ENCODE measurements around the gene TAF11L12.
"Not testable (repeated sequence)": the region's sequence is repeated elsewhere in the genome, so short reads cannot be mapped to it uniquely, and the experiment has no call there.

Gene TAF11L12

GRCh38 chr5:17610092-17610491 is at the start of gene TAF11L12:
TSS of gene TAF11L12 (plus strand) at chr5:17610392.
- DNase-seq (ENCODE audit: low spot score), result not testable (repeated sequence)

GRCh38 chr5:17585658-17586057 is 24.5 kb upstream of the TAF11L12 start, which contains the start of gene TAF11L7:
TSS of gene TAF11L7 (minus strand) at chr5:17585758.
- not testable (repeated sequence) for DNase-seq (ENCODE audit: low spot score)

DNA sequence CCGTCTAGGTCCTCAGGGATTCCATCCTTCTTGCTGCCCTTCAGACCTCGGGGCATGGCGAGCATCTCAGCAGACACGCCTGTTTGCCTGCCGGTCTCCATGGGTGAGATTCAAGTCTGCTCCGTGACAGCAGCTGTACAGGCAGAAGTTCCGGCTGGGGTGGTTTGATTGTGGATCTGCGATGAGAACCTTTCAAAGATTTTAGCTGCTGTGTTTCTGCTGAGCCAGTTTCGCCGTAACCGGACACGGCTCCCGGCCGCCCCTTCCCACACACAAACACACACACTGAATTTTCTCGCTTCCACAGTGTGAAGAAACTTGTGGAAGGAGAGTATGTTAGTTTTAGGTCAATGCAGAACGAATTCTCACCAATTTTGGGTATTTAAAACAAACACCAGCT is 19.3 kb upstream of the TAF11L12 start, which contains the start of gene TAF11L8:
Gene TAF11L8 (minus strand): TSS at position 101 of the 400 bp plus-strand sequence.
- DNase-seq (ENCODE audit: low spot score), result not testable (repeated sequence)

DNA sequence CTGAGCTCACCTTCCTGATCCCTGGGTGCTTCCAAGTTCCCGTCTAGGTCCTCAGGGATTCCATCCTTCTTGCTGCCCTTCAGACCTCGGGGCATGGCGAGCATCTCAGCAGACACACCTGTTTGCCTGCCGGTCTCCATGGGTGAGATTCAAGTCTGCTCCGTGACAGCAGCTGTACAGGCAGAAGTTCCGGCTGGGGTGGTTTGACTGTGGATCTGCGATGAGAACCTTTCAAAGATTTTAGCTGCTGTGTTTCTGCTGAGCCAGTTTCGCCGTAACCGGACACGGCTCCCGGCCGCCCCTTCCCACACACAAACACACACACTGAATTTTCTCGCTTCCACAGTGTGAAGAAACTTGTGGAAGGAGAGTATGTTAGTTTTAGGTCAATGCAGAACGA is 15.9 kb upstream of the TAF11L12 start, which contains the start of gene TAF11L9:
Gene TAF11L9 (minus strand): TSS at position 140 of the 400 bp plus-strand sequence.
- not testable (repeated sequence) for DNase-seq (ENCODE audit: low spot score)

DNA sequence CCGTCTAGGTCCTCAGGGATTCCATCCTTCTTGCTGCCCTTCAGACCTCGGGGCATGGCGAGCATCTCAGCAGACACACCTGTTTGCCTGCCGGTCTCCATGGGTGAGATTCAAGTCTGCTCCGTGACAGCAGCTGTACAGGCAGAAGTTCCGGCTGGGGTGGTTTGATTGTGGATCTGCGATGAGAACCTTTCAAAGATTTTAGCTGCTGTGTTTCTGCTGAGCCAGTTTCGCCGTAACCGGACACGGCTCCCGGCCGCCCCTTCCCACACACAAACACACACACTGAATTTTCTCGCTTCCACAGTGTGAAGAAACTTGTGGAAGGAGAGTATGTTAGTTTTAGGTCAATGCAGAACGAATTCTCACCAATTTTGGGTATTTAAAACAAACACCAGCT is 12.5 kb upstream of the TAF11L12 start, which contains the start of gene TAF11L10:
Gene TAF11L10 (minus strand): TSS at position 101 of the 400 bp plus-strand sequence.
- DNase-seq (ENCODE audit: low spot score), result not testable (repeated sequence)

- not testable (repeated sequence) for DNase-seq (ENCODE audit: low spot score)
Observed at GRCh38 chr5:17603880-17604279, 6.3 kb upstream of the TAF11L12 start, which contains the start of gene TAF11L11. TSS of gene TAF11L11 (plus strand) at chr5:17604183.

DNA sequence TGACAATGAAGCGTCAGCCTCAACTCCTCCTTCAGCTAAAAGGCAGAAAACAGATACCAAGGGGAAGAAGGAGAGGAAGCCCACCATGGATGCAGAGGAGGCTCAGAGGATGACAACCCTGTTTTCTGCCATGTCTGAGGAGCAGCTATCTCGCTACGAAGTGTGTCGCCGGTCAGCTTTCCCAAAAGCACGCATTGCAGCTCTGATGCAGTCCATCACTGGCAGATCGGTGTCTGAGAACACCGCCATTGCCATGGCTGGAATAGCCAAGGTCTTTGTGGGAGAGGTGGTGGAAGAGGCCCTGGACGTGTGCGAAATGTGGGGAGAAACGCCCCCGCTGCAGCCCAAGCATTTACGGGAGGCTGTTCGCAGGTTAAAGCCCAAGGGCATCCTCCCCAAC is 5.2 kb upstream of the TAF11L12 start:
- DNase-seq (ENCODE audit: low spot score), result no peak

DNA sequence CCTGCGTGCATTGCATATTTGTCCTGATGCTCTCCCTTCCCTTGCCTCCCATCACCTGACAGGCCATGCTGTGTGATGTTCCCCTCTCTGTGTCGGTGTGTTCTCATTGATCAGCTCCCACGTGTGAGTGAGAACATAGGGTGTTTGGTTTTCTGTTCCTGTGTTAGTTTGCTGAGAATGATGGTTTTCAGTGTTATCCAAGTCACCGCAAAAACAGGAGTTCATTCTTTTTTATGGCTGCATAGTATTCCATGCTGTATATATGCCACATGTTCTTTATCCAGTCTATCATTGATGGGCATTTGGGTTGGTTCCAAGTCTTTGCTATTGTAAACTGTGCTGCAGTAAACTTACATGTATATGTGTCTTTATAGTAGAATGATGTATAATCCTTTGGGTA is 2.7 kb upstream of the TAF11L12 start:
- DNase-seq (ENCODE audit: low spot score), result not testable (repeated sequence)

- DNase-seq (ENCODE audit: low spot score), result no peak
Observed at GRCh38 chr5:17614872-17615605, 4.8 kb downstream of the TAF11L12 start.

DNA sequence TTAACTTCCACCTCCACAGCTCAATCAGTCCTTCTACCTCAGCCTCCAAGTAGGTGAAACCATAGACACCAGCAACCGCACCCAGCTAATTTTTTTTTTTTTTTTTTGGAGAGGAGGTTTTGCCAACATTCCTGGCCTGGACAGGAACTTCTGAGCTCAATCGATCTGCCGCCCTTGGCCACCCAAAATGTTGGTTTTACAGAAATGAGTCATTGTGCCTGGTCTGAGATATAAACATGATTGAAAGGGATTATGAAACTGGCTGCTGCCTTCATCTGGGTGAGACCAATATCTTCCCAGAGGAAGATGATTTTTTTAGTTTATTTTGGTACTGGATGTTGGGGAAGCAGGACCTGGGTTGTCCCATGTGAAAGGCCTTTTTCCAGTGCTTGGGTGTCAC is 9.2 kb downstream of the TAF11L12 start:
- no peak for DNase-seq (ENCODE audit: low spot score)

DNA sequence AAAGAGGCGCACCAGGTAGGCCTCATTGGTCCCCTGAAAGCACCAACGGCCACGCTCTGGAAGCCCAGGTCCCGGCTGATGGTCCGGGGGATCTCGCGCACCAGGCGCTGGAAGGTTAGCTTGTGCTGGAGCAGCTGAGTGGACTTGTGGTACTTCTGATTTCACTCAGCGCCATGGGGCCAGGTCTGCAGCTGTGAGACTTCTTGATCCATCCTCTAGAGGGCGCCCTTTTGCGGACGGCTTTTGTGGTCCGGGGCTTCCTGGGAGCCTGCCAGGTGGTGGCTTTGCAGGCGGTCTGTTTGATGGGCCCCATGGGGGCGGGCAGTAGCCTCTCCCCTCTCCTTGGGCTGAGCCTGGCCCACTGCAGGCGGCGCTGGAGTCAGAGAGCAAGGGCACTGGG is 10.4 kb downstream of the TAF11L12 start:
- DNase-seq (ENCODE audit: low spot score), result no peak

DNA sequence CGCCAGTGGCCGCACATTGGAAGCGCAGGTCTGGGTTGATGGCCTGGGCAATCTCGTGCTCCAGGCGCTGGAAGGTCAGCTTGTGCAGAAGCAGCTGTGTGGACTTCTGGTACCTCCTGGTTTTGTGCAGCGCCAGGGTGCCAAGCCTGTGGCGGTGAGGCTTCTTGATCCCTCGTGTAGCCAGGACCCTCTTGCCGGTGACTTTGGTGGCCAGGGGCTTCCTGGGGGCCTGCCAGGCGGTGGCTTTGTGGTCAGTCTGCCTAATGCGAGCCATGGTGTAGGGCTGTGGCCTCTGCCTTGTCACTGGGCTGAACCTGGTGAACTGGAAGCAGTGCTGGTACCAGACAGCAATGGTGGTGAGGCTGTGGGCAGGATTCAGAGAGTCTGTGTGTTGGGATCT is 15.5 kb downstream of the TAF11L12 start:
- no peak for DNase-seq (ENCODE audit: low spot score)

GRCh38 chr5:17631788-17632187 is 21.6 kb downstream of the TAF11L12 start, which contains the start of gene TAF11L13:
TSS of gene TAF11L13 (plus strand) at chr5:17632088.
- DNase-seq (ENCODE audit: low spot score), result not testable (repeated sequence)

- no peak for DNase-seq (ENCODE audit: low spot score)
Observed at GRCh38 chr5:17634160-17634559, 24.0 kb downstream of the TAF11L12 start, which contains the start of gene TAF11L14. TSS of gene TAF11L14 (plus strand) at chr5:17634460.

DNA sequence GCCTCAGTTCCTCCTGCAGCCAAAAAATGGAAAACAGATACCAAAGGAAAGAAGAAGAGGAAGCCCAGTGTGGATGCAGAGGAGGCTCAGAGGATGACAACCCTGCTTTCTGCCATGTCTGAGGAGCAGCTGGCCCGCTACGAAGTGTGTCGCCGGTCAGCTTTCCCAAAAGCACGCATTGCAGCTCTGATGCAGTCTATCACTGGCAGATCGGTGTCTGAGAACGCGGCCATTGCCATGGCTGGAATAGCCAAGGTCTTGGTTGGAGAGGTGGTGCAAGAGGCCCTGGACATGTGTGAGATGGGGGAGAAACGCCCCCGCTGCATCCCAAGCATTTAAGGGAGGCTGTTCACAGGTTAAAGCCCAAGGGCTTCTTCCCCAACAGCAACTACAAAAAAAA is 39.0 kb downstream of the TAF11L12 start:
- DNase-seq (ENCODE audit: low spot score), result not testable (repeated sequence)

GRCh38 chr5:17655201-17655759 is 45.1 kb downstream of the TAF11L12 start:
- DNase-seq (ENCODE audit: low spot score), result not testable (repeated sequence)

DNA sequence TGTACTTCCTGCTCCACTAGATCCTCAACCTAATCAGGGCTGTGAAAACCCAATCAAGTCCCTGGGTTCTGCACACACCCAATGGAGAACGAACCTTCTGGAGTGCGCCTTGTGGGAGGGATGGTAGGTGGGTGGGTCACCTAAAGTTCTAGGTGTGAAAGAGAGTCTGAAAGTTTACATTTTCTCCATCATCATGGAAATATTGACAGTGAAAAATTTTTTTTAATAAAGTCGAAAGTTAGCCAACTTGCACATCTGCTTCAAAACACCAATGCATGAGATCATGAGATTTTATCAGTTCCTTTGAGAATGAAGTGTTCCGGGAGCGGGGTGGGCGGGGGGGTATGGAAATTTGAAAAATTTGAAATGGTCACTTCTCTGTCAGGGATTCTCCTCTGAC is 45.7 kb downstream of the TAF11L12 start:
- no peak for DNase-seq (ENCODE audit: low spot score)

All from kidney tubule cell (primary cell).